Activated CD8-positive, alpha-beta T cell treated with anti-CD3 and anti-CD28 coated beads, Interleukin-2, amount 10 ng/mL, durations not matched to agents 7 days and 5 days (primary cell): ENCODE measurements around the gene PIGQ. TPM values are rescaled to one million over a fixed set of nuclear protein-coding genes. Genes with fewer than 3 reads are reported as not detected.

ENCODE experiments used
- ATAC-seq: fragments of 150-1000 bp; cut with Tn5 transposase; one replicate; pipeline ENCODE4 v1.10.0; 2021; ENCODE audit warnings: moderate library complexity
- CTCF ChIA-PET: fragments of 350-600 bp; sonication (Branson Sonifier 250); formaldehyde crosslinking; loops from one replicate; lab custom pipeline; 2021; ENCODE audit warnings: antibody characterized with exemption; lab: Charles Lee
- POLR2A ChIA-PET: fragments of 350-600 bp; sonication (Branson Sonifier 250); formaldehyde crosslinking; loops from one replicate; lab custom pipeline; 2021; ENCODE audit warnings: antibody characterized with exemption; lab: Charles Lee
- DNase-seq: peaks from one replicate; pipeline ENCODE4 v3.0.0-alpha.2; 2020
- H3K27ac Mint-ChIP-seq: one replicate; pipeline ENCODE4 v1.8.0; 2021; ENCODE audit warnings: mild to moderate bottlenecking, mixed read lengths
- H3K27me3 Mint-ChIP-seq: one replicate; pipeline ENCODE4 v1.8.0; 2021; ENCODE audit warnings: low read depth, mixed read lengths
- H3K36me3 Mint-ChIP-seq: one replicate; pipeline ENCODE4 v1.8.0; 2021; ENCODE audit warnings: low read depth, mixed read lengths
- H3K4me1 Mint-ChIP-seq: one replicate; pipeline ENCODE4 v1.8.0; 2021; ENCODE audit warnings: low read depth, mixed read lengths
- H3K4me3 Mint-ChIP-seq: one replicate; pipeline ENCODE4 v1.8.0; 2021; ENCODE audit warnings: mild to moderate bottlenecking, mixed read lengths
- H3K9me3 Mint-ChIP-seq: one replicate; pipeline ENCODE4 v1.8.0; 2022; ENCODE audit warnings: mixed read lengths; ENCODE audit not compliant: insufficient read depth
- total RNA-seq, 2 experiments: library from RNA; stranded (reverse); gene quantifications; one replicate each; pipeline ENCODE4 v1.2.3, GENCODE V29; 2021

The PIGQ gene
- total RNA-seq, 2 experiments from 2014 or later: 41.2 to 43.0 TPM

DNA sequence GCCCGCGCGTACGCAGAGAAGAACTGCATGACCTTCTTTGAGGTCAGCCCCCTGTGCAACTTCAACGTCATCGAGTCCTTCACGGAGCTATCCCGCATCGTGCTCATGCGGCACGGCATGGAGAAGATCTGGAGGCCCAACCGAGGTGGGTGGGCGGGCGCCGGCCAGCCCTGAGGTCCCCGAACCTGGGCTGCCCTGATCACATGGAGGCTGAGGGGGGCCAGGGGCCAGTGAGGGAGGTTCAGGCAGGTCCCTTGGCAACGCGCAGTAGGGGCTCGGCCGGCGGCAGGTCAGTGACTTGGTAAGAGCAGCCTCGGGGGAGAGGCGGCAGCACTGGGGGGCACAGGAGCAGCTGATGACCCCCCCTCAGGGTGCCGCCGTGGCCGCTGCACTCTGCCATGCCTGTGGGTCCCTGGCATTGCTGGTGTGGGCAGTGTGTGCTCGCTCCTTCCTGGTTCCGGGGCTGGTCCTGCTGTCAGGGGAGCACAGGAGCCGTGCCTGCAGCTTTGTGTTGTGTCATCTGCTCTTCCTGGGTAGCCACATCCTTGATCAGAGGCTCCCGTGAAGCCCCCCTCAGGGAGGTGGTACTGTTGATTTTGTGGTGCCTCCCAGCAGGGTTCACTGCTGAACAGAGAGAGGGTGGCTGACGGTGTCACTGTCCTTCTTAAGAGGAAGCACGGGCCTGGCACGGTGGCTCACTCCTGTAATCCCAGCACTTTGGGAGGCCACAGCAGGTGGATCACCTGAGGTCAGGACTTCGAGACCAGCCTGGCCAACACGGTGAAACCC lies 56.4 kb downstream of the PIGQ start:
- ATAC-seq (no peak), DNase-seq (no peak)
- ChIA-PET POLR2A (no interaction called here), CTCF (no interaction called here)
- H3K27ac Mint-ChIP-seq: no peak overlapping the region
- H3K36me3 Mint-ChIP-seq: no peaks in the 10 kb centered on the region
- H3K4me1 Mint-ChIP-seq: no peaks in the 10 kb centered on the region
- H3K9me3 Mint-ChIP-seq: no peaks in the 10 kb centered on the region
- H3K27me3 Mint-ChIP-seq: no peaks in the 10 kb centered on the region
- H3K4me3 Mint-ChIP-seq: no peak overlapping the region

DNA sequence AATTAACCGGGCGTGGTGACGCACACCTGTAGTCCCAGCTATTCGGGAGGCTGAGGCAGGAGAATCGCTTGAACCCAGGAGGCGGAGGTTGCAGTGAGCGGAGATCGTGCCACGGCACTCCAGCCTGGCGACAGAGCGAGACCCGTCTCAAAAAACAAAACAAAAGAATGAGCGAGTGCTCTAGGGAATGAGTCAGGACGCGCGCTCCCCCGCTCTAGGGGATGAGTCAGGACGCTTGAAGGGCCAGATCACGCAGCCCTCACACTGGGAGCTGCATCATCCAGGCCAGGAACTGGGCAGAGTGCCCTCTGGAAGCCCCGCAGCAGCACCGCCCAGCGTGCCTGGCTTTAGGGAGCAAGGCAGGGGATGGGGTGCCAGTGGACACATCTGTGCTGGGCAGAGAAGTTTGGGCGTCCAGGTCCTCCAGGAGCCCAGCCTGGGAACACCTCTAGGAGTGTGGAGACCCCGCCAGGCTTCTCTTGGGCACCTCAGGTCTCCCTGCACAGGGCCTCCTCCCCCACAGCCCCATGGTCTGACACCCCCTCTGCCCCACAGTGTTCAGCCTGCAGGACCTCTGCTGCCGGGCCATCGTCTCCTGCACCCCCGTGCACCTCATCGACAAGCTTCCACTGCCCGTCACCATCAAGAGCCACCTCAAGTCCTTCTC lies 57.2 kb downstream of the PIGQ start:
- ChIA-PET CTCF (no interaction called here), POLR2A (no interaction called here)
- H3K27ac Mint-ChIP-seq: no peak overlapping the region
- no peaks in the 10 kb centered on the region for H3K36me3 Mint-ChIP-seq
- no peak overlapping the region for H3K4me3 Mint-ChIP-seq
- DNase-seq: no peak
- H3K4me1 Mint-ChIP-seq: no peaks in the 10 kb centered on the region
- ATAC-seq: peak; percentile 6
- no peaks in the 10 kb centered on the region for H3K27me3 Mint-ChIP-seq
- no peaks in the 10 kb centered on the region for H3K9me3 Mint-ChIP-seq

DNA sequence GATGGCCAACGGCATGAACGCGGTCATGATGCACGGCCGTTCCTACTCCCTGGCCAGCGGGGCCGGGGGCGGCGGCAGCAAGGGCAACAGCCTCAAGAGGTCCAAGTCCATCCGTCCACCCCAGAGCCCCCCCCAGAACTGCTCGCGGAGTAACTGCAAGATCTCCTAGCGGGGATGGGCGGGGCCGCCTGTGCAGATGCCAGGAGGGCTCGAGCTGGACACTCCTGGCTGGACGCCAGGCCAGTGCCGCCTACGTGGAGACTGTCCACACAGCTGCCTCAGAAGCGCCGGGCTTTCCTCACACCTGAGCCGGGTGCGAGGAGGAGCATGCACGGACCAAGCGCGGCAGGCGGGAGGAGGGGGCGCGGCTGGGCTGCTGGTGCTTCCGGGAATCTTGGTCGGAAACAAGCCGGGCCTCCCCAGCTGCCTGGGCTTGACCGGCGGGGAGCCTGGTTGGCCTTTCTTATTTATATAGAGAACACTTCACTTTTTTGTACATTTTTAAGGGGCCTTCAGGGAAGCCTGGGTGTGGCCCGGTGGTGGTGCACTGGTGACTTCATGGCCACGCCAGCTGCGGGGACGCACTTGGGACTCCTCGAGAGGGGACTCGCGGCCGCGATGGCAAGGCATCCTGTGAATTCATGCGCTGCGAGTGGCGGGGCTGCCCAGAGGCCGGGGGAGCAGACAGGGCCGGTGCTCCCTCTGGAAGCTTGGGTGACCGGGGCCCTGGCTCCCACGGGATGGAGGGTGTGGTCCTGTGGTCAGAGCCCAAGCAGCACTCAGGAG lies 57.9 kb downstream of the PIGQ start:
- H3K9me3 Mint-ChIP-seq: no peaks in the 10 kb centered on the region
- DNase-seq (no peak), ATAC-seq (no peak)
- H3K4me1 Mint-ChIP-seq: no peaks in the 10 kb centered on the region
- no peak overlapping the region for H3K27ac Mint-ChIP-seq
- no peaks in the 10 kb centered on the region for H3K27me3 Mint-ChIP-seq
- H3K36me3 Mint-ChIP-seq: no peaks in the 10 kb centered on the region
- ChIA-PET CTCF (no interaction called here), POLR2A (no interaction called here)
- no peak overlapping the region for H3K4me3 Mint-ChIP-seq

DNA sequence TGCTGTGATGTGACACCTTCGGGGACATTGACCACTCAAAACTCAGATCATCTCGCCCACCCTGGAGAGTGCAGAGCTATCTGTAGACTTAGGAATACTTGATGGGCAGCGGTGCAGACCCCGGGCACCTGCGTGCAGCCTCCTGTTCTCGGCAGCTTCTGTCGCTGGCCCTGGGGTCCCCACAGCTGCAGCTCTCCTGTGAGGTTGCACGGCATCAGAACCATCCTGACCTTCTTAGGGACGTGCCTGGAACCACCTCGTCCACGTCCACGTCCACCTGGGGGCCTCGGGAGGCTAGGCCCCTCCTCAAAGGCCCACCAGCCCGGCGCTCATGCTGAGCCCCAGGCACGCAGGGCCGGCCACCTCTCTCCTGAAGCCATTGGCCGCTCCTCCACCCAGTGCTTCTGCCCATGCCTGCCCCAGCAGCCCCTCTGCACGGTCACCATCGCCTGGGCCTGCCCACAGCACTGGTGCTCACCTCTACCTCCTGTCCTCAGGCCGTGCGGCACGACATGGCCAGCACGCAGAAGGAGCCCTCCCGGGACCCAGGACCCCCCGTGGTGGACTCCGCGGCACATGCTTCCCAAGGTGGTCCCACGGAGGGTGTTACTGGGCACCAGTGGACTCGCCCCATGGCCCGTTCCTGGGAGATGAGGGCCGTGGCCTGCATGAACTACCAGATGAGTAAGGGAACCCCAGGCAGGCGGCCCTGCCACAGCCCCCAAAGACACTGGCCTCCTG lies 58.7 kb downstream of the PIGQ start:
- Mint-ChIP-seq H3K27me3 (no peaks in the 10 kb centered on the region), H3K36me3 (no peaks in the 10 kb centered on the region), H3K9me3 (no peaks in the 10 kb centered on the region), H3K27ac (no peak overlapping the region), H3K4me3 (no peak overlapping the region), H3K4me1 (no peaks in the 10 kb centered on the region)
- DNase-seq (no peak), ATAC-seq (no peak)
- POLR2A ChIA-PET: no interaction called here
- CTCF ChIA-PET: no interaction called here

DNA sequence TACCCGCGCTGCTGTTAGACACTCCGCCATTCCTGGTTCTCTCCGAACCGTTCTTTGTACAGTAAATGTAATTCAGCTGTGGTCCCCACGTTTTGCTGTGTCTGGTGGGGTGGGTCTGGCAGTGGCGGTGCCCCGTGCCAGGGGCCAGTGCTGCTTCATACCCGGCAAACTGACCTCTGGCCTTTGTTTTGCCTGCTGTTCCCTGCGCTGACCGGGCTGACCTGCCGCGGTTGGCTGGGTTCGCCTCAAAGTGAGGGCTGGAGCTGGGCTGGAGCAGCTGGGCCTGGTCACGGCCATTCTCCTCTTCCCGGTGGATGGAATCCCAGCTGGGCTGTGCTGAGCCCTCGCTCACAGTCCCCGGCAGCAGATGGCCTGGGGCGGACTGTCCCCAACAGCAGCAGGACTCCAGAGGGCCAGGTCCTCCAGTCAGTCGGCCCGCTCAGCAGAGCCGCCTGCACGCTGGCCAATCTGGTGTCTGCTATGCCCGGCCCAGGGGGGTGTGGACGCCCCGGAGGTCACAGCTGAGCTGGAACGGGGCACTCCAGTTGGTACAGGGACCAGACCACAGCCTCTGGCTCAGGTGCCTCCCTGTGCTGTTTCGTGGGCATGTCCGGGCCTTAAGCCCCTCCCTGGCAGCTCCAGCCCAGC lies 59.5 kb downstream of the PIGQ start:
- no peaks in the 10 kb centered on the region for H3K27me3 Mint-ChIP-seq
- DNase-seq (no peak), ATAC-seq (no peak)
- H3K27ac Mint-ChIP-seq: no peak overlapping the region
- no peak overlapping the region for H3K4me3 Mint-ChIP-seq
- ChIA-PET POLR2A (no interaction called here), CTCF (no interaction called here)
- no peaks in the 10 kb centered on the region for H3K4me1 Mint-ChIP-seq
- H3K36me3 Mint-ChIP-seq: no peaks in the 10 kb centered on the region
- no peaks in the 10 kb centered on the region for H3K9me3 Mint-ChIP-seq

DNA sequence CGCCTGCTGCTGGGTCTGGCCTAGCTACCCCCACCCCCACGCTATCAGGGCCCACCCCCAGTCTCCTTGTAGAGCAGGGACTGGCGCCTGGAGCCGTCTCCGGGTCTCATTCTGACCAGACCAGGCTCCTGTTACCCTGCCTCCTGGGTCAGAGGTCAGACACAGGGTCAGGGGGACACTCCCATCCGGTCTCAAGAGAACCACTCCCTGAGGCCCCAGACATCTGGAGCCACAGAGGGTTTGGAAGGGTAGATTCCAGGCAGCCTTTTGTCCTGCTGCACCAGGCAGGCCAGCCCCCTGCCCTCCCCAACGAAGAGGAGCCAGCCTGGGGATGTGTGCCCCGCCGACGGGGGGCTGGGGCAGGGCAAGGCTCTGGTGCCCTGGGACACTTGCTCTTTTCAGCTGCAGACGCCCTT lies 60.1 kb downstream of the PIGQ start:
- Mint-ChIP-seq H3K9me3 (no peaks in the 10 kb centered on the region), H3K27ac (no peak overlapping the region), H3K36me3 (no peaks in the 10 kb centered on the region), H3K4me1 (peaks cover under 1% of the 10 kb centered on the region), H3K27me3 (no peaks in the 10 kb centered on the region), H3K4me3 (no peak overlapping the region)
- DNase-seq (no peak), ATAC-seq (no peak)
- ChIA-PET POLR2A (no interaction called here), CTCF (no interaction called here)

DNA sequence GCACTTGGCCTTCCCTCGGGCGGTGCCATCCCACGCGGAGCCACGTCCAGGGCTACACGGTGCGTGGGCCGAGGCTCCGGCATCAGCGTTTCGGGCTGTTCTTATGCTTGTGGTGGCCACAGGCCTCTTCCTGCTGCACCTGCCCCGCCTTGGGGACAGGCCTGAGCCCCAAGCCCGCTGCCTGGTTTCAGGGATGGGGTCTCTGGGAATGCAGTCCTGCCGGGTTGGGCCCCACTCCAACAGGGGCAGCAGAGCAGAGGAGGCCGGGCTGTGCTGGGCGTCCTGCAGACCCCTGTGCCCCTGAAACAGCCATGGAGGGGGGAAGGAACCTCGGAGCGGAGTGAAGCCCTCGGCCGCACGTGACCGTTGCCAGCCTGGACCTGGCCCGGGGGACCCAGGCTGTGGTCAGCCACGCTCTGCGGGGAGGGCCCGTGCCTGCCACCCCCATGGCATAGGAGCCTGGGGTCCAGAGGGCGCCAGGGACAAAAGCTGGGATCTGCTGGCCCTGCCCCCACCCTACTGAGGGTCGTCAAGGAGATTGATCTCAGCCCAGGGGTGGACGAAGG lies 60.6 kb downstream of the PIGQ start:
- no peaks in the 10 kb centered on the region for H3K36me3 Mint-ChIP-seq
- POLR2A ChIA-PET: no interaction called here
- no peaks in the 10 kb centered on the region for H3K9me3 Mint-ChIP-seq
- no peak overlapping the region for H3K4me3 Mint-ChIP-seq
- no peaks in the 10 kb centered on the region for H3K27me3 Mint-ChIP-seq
- ATAC-seq: no peak
- peaks cover 4% of the 10 kb centered on the region for H3K4me1 Mint-ChIP-seq
- no peak for DNase-seq
- CTCF ChIA-PET: no interaction called here
- no peak overlapping the region for H3K27ac Mint-ChIP-seq

DNA sequence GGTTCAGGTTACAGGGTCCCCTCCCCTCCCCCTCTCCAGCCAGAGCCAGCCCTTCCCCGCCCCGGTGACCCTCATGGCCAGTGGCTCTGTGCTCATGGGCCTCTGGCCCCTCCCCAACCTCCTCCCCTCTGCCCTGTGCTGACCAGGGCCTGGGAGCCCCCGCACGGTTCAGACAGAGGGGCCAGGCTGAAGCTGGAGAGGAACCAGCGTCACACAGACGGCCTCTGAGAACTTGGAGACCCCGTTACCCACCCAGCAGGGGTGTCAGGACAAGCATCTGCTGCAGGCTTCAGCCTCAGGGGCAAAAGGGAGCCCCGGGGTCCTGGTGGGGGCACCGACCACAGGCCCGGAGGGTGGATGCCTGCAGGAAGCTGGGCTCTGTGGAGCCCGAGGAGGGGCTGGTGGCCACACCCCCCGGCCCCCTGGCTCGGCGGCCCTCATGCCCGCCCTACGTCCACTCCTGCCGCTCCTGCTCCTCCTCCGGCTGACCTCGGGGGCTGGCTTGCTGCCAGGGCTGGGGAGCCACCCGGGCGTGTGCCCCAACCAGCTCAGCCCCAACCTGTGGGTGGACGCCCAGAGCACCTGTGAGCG lies 61.1 kb downstream of the PIGQ start, which contains the start of gene WFIKKN1:
WFIKKN1 (plus strand) TSS at position 171 of the 591 bp plus-strand sequence; CDS start at position 440, 269 bp downstream.
- ChIA-PET CTCF (no interaction called here), POLR2A (interaction anchor here (1.1 kb wide), 1 partner anchor 42 kb away, joined by 3 read pairs; no protein-coding TSS in a partner anchor)
- Mint-ChIP-seq H3K4me1 (peaks cover 4% of the 10 kb centered on the region), H3K27me3 (no peaks in the 10 kb centered on the region), H3K27ac (no peak within 1 kb of the TSS), H3K4me3 (no peak within 1 kb of the TSS), H3K36me3 (no peaks in the 10 kb centered on the region), H3K9me3 (no peaks in the 10 kb centered on the region)
- DNase-seq (no peak), ATAC-seq (no peak)

DNA sequence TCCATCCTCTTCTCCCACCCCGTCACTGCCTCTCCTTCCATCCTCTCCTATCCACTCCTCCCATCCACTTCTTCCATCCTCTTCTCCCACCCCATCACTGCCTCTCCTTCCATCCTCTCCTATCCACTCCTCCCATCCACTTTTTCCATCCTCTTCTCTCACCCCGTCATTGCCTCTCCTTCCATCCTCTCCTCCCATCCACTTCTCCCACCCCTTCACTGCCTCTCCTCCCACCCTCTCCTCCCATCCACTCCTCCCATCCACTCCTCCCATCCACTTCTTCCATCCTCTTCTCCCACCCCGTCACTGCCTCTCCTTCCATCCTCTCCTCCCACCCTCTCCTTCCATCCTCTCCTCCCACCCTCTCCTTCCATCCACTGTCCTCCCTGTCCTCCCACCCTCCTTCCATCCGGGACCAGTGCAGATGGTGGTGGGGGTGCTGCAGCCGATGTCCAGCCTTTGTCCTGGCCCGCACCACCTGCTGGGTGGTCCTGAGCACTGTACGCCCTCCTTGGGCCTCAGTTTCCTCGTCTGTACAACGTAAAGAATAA lies 62.1 kb downstream of the PIGQ start:
- no peak overlapping the region for H3K4me3 Mint-ChIP-seq
- CTCF ChIA-PET: no interaction called here

DNA sequence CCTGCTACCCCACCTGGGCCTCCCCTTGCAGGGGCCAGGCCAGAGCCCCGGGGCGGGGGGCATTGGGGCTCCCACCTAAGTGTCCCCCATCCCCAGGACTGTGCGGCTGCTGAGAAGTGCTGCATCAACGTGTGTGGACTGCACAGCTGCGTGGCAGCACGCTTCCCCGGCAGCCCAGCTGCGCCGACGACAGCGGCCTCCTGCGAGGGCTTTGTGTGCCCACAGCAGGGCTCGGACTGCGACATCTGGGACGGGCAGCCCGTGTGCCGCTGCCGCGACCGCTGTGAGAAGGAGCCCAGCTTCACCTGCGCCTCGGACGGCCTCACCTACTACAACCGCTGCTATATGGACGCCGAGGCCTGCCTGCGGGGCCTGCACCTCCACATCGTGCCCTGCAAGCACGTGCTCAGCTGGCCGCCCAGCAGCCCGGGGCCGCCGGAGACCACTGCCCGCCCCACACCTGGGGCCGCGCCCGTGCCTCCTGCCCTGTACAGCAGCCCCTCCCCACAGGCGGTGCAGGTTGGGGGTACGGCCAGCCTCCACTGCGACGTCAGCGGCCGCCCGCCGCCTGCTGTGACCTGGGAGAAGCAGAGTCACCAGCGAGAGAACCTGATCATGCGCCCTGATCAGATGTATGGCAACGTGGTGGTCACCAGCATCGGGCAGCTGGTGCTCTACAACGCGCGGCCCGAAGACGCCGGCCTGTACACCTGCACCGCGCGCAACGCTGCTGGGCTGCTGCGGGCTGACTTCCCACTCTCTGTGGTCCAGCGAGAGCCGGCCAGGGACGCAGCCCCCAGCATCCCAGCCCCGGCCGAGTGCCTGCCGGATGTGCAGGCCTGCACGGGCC lies 62.9 kb downstream of the PIGQ start:
- no peak for DNase-seq

More for the DNA sequence above, 62.1 kb downstream of the PIGQ start:
- Mint-ChIP-seq H3K27ac (no peak overlapping the region), H3K36me3 (peaks cover 3% of the 10 kb centered on the region), H3K27me3 (peaks cover 2% of the 10 kb centered on the region), H3K4me1 (peaks cover 8% of the 10 kb centered on the region), H3K9me3 (no peaks in the 10 kb centered on the region)
- no peak for DNase-seq
- no peak for ATAC-seq
- POLR2A ChIA-PET: interaction anchor here (1.1 kb wide), 1 partner anchor 43 kb away, joined by 3 read pairs; no protein-coding TSS in a partner anchor

More for the DNA sequence above, 62.9 kb downstream of the PIGQ start:
- no peaks in the 10 kb centered on the region for H3K9me3 Mint-ChIP-seq
- CTCF ChIA-PET: no interaction called here
- peaks cover 8% of the 10 kb centered on the region for H3K4me1 Mint-ChIP-seq
- no peak overlapping the region for H3K4me3 Mint-ChIP-seq
- peaks cover 3% of the 10 kb centered on the region for H3K36me3 Mint-ChIP-seq
- peaks cover 2% of the 10 kb centered on the region for H3K27me3 Mint-ChIP-seq
- no peak for ATAC-seq
- POLR2A ChIA-PET: interaction anchor here (0.6 kb wide), 1 partner anchor 112 kb away, joined by 3 read pairs; no protein-coding TSS in a partner anchor
- H3K27ac Mint-ChIP-seq: no peak overlapping the region
